Ovary (tissue), 3 donors: ENCODE measurements around the gene TFDP2.

Experiments used
- CTCF ChIP-seq, 3 donors: fragments of 450-650 bp in 2 of 3; fragments of 200-600 bp in 1 of 3; IDR thresholded peaks; one replicate each; pipeline versions ENCODE4 v1.5.1 to v1.8.0; 2016 to 2022; ENCODE audit warnings: antibody characterized with exemption in 3 of 3, mild to moderate bottlenecking in 1 of 3
- POLR2A ChIP-seq: fragments of 450-650 bp; IDR thresholded peaks from one replicate; pipeline ENCODE4 v1.6.1; 2017; ENCODE audit warnings: antibody characterized with exemption, mild to moderate bottlenecking, moderate library complexity
- donor health status: DM: no; HTN: no; CAD: no.

- TF ChIP-seq CTCF (IDR thresholded peaks at IDR 0.05) (no peak), POLR2A (no peak)
These were observed 119.6 kb downstream of the TFDP2 start for GRCh38 chr3:142029791-142030190.
